A673 (cell line): ENCODE results near the gene SMU1.

Source experiments
- EZH2 ChIP-seq: fragments of 200-600 bp; sonication (generic); IDR thresholded peaks from 2 replicates; pipeline ENCODE4 v1.6.1; 2017; ENCODE audit warnings: borderline replicate concordance, low read depth, mild to moderate bottlenecking, mixed read lengths, antibody characterized with exemption, low read length; ENCODE audit not compliant: poor library complexity, severe bottlenecking
- TF ChIP-seq, protein P1 (sequence below): fragments of 300-800, 200-600 bp; sonication (generic); conservative IDR thresholded peaks from 2 replicates; pipeline ENCODE4 v1.5.1; 2017; ENCODE audit warnings: low read depth, mild to moderate bottlenecking, antibody characterized with exemption, low read length, moderate library complexity, mixed read lengths

DNA sequence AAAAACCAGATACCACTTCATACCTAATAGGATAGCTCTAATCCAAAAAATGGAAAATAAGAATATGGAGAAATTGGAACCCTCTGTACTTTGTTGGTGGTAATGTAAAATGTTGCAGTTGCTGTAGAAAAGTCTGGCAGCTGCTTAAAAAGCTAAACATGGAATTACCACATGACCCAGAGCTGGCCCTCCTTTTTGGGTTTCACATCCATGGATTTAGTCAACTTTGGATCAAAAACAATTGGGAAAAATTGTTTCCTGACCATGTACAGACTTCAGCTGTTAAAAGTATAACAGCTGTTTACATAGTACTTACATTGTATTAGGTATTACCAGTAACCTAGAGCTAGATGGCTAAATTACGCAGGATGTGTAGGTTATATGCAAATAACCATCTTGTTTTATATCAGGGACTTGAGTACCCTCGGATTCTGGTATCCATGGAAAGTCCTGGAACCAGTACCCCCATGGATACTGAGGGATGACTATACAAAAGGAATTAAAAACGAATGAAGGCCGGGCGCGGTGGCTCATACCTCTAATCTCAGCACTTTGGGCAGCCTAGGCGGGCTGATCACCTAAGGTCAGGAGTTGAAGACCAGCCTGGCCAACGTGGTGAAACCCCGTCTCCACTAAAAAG, 35.6 kb downstream of the SMU1 start:
- no peak for TF ChIP-seq EZH2
- TF ChIP-seq, protein P1, sequence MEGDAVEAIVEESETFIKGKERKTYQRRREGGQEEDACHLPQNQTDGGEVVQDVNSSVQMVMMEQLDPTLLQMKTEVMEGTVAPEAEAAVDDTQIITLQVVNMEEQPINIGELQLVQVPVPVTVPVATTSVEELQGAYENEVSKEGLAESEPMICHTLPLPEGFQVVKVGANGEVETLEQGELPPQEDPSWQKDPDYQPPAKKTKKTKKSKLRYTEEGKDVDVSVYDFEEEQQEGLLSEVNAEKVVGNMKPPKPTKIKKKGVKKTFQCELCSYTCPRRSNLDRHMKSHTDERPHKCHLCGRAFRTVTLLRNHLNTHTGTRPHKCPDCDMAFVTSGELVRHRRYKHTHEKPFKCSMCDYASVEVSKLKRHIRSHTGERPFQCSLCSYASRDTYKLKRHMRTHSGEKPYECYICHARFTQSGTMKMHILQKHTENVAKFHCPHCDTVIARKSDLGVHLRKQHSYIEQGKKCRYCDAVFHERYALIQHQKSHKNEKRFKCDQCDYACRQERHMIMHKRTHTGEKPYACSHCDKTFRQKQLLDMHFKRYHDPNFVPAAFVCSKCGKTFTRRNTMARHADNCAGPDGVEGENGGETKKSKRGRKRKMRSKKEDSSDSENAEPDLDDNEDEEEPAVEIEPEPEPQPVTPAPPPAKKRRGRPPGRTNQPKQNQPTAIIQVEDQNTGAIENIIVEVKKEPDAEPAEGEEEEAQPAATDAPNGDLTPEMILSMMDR, result no peak
